GM19240 (cell line): ENCODE measurements around the gene SLC35A3.
"Not testable (repeated sequence)": the region's sequence is repeated elsewhere in the genome, so short reads cannot be mapped to it uniquely, and the experiment has no call there.

Source experiments
- DNase-seq: peaks from one replicate; pipeline ENCODE4 v3.0.0; 2011; ENCODE audit warnings: low spot score; ENCODE audit not compliant: insufficient read length

Gene SLC35A3

DNA sequence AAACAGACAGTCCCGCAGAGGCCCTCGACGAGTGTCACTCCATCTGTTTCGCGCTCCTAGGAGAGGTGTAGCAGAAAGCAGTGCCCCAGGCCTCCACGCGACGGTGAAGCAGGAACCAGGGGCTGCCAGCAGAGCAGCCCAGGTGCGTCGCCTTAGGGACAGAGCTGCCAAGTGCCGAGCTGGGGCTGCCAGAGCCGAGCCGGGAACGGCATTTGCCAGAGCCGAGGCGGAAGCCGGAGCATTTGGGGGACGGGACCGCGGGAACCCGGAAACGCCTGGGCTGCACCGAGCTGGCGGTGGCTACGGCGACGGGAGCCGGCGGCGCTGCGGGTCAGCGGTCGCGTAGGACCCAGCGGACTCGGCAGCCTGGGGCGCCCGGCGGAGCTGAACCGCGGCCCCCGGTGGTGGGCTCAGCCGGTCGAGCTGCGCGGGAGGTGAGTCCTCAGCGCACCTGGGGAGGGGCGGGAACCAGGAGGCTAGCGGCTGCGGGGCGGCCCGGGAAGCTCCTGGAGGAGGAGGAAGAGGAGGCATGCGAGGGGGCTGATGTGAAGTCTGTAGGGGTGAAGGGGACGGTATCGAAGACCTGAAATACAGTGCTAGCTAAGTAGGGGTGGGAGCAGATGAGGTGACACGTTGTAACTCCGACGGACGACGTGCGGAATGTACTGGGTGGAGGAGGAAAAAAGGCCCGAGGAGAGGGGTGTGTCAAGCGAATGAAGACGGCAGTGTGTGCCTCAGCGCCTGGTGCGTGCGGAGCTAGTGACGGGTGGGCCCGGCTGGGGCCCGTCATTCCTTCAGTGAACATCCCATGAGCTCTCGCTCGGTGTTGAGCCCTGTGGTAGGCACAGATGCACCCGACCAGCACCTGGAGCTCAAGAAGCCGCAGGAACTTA is at the start of gene SLC35A3:
TSS of gene SLC35A3 (plus strand) at position 268 of the 893 bp plus-strand sequence. CDS start 23,559 bp downstream, outside the sequence.
- peak; percentile 58 for DNase-seq

DNA sequence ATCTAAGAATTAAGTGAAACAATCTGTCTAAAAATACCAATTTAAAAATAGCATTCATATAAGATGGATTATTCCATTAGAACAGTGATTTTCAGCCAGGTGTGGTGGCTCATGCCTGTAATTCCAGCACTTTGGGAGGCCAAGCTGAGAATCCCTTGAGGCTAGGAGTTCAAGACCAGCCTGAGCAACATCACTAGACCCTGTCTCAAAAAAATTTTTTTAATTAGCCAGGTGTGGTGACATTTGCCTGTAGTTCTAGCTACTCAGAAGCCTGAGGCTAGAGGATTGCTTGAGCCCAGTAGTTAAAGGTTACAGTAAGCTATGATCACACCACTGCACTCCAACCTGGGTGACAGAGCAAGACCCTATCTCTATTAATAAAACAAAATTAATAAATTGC is 35.0 kb upstream of the SLC35A3 start:
- no peak for DNase-seq

DNA sequence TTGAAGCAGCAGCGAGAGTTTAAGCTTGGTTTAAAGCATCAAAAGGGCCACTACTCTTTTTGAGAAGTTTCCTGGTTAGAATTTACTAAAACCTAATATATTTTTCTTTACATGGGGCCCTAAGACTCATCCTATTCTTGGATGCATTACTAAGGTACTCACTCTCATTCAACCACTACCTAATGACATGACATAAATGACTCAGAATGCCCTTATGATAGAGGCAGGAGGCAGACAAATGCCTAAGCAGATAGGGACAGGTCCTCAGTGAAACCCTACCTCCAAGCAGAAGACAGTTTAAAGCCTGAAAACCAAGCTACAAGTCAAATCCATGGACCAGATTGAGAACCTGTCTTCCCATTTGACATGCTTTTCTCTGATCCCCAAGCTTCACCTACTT is 34.3 kb upstream of the SLC35A3 start:
- no peak for DNase-seq

DNA sequence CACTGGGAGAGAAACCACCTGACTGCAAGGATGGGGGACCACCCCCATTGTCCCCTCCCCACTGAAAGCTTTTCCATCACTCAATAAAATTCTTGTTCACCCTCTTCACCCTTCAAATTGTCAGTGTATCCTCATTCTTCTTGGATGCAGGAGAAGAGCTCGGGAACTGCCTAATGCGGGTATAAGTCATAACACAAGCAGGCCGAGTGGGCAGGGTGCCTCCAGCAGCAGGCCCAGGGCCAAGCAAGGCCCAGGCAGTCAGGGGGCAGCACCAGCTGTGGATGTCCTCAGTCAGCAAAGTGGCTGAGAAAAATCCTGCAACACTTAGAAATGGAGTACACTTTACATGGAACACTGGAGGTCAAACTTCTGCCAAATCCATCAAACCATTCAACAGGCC is 33.7 kb upstream of the SLC35A3 start:
- DNase-seq, result no peak

DNA sequence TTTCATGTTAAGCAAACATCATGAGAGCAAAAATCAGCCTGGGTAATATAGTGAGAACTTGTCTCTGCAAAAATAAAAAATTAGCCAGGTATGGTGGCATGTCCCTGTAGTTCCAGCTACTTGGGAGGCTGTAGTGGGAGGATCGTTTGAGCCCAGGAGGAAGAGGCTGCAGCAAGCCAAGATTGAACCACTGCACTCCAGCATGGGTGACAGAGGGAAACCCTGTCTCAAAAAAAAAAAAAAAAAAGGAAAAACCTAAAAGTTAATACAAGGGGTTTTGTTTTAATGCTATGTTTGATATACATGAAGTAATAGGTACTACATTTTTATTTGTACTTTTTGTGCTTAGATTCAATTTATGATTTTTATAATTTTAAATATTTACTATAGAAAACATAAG is 27.1 kb upstream of the SLC35A3 start:
- DNase-seq, result no peak

DNA sequence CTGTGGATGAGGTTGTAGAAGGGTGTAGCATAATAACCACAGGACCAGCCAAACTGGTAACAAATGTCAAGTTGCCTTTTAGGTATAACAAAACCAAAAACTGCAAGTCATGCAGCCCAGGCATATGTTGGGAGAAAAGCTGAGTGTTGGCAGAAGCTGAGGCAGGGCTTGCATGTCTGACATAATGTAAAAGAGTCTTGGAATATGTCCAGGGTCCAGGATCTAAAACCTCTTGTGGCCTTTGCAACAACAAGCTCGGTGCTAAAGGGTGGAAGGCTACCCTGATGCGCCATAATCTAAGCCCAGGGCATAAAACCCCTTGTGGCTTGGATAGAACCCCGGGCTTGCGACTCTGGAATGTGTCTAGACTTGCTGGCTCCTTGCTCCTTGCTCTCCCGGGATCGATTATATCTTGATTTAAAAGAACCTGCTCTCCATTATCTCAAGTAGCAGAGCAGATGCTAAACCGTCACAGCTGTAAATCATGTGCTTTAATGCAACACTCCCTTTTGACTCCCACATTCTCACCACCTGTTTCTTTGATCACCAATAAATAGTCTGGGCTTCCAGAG is 26.5 kb upstream of the SLC35A3 start:
- DNase-seq, result no peak

DNA sequence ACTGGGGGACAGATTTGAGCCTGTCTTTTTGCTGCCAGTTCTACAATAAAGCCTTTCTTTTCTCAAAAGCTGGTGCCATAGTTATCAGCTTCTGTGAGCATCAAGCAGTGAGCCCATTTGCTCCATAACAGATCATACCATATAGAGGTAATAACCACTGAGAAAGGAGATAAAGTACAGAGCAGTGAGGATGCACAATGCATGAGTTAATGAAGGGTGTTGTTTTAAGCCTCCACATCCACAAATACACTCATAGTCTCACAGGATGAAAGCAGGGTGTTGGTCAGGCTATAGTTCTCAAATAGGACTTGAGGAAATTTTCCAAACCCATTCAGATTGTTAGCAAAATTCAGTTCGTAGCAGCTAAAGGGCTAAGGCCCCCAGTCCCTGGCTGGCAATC is 25.6 kb upstream of the SLC35A3 start:
- no peak for DNase-seq

DNA sequence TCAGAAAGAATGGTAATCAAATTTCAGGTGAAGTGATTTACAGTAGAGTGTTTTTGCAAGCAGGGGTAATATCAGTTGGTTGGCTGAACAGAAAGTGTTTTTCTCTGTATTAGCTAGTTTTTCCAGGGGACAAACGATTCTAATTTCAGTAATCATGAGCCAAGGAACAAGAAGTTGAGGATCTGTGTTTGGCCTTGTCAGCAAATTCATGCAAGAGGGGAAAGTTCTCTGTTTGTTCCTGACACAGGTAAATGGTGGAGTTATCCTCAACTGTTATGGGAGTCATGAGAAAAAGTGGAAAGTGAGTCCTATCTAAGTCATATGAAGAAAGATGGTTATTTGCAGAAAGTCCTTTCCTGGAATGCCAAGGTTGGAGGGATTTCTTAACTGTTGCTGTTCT is 24.6 kb upstream of the SLC35A3 start:
- DNase-seq, result no peak

DNA sequence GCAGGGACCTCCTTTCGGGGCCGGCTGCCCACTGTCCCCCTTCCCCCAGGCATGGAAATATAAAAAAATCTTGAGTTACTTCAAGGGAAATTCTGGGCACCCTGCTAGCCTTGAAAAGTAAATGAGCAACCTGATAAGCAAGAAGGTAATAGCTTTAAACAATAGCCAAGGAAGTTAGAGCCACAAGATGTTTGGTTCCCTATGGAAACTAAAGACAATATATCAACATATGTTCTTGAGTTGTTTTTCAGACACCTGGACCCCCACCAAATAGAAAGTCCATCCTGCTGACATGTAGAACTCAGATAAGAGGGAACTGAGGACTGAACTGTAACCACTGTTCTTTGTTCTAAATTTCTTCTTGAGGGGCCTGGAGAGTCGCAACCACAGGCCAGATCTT is 19.3 kb upstream of the SLC35A3 start:
- DNase-seq, result no peak

DNA sequence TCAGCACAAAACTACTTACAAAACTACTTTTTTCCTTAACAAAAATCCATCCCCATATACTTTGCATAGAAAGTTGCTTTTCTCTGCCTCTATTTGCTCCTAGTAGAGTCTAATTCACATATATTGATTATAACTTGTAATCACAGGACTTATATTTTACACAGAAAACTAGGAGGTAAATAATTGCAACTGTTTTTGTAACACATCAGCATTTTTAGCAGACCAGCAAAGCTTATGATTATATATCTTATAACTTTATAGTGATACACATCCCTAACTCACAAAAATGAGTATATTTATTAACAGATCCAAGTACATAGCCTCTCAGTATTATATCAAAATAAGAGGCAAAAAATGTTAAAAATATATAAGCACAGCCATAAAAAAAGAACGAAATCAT is 17.3 kb upstream of the SLC35A3 start:
- no peak for DNase-seq

DNA sequence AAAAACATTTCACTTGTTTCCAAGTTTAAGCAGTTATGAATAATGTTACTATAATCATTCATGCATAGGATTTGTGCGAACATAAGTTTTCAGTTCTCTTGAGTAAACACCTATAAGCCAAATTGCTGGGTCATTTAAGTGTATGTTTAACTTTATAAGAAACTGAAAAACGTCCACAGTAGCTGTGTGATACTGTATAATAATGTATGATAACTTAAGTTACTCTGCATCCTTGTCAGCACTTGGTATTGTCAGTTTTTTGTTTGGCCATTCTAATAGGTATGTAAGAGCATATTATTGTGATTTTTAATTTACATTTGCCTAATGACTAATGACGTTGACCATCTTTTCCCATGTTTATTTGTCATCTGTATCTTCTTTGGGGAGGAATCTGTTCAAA is 14.4 kb upstream of the SLC35A3 start:
- no peak for DNase-seq

DNA sequence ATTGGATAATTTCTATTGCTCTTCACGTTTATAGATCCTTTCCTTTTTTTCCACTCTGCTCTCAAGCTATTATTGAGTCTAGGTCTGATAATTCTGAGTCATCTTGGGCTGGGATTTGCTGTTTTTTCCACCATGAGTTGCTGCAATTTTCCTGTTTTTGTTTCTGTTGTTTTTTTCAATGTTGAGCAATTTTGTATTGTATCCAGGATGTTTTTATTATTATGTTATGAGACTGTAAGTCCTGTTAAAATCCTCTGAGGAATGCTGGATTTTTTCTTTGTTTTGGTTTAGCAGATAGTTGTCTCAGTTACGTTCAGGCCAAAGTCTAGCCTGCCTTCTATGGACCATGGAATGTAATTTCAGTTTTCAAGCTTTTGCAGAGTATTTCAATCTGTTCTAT is 13.0 kb upstream of the SLC35A3 start:
- no peak for DNase-seq

DNA sequence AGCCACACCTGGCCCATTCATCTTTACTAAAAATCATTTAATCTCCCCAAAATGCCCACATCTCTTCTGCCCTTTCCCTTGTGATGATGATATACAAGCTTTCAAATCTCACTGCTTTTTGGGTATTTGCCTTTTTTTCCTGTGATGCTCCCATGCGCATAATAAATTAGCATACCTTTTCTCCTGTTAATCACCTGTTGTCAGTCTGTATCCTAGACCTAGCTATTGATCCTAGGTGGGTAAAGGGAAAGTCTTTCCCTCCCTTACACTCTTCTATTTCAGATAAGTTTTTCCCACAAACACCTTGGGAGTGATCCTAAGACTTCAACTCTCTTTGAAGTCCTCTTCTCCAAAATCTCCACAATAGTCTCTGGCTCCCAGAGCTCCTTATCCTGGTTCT is 12.0 kb upstream of the SLC35A3 start:
- no peak for DNase-seq

DNA sequence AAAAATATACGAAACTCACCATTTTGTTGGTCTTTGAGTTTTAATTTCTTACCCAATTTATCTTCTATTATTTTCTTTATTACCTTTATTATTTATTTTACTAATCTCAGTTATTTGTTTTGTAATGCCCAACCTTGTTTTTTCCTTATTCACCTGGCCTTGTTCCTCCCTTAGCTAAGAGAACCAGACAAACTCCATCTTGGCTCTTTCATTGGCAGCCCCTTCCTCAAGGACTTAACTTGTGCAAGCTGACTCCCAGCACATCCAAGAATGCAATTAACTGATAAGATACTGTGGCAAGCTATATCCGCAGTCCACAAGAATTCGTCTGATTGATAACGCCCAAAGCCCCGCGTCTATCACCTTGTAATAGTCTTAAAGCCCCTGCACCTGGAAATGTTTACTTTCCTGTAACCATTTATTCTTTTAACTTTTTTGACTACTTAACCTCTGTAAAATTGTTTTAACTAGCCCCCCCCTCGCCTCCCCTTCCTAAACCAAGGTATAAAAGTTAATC is 10.5 kb upstream of the SLC35A3 start:
- not testable (repeated sequence) for DNase-seq

DNA sequence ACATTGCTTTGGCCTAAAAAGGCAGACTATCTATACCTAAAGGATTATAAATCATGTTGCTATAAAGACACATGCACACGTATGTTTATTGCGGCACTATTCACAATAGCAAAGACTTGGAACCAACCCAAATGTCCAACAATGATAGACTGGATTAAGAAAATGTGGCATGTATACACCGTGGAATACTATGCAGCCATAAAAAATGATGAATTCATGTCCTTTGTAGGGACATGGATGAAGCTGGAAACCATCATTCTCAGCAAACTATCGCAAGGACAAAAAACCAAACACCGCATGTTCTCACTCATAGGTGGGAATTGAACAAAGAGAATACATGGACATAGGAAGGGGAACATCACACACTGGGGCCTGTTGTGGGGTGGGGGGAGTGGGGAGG is 9.5 kb upstream of the SLC35A3 start:
- DNase-seq, result not testable (repeated sequence)

DNA sequence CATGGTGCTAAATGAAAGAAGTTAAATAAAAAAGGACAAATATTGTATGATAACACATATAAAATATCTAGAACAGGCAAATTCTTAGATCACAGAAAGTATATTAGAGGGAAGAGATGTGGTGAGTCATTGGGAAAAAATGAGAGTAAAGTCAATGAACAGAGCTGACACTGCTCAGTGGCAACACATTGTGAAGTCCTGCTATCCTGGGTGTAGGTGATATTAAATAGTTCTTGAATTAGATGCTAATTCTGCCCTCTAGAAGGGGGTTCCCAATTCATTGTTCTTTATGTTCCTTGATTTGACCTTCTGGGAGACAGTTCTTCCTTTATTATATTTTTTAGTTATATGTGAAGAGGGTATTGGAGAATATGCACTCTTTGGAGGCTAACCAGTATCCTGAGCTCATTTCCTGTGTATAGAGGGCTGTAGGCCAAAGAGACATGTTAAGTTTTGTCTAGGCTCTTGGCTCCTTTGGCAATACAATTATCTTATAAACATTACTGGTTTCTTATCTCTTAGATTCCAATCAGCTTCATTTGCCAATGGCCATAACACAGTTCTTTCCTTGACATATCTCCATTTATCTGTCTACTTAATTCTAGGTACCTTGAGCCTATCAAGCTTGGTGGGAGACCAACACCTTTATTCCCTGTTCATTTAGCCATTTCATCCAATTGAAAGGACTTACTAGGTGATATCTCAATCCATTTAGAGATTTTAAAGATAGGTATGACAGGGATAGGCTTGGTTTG is 6.6 kb upstream of the SLC35A3 start:
- DNase-seq, result no peak

DNA sequence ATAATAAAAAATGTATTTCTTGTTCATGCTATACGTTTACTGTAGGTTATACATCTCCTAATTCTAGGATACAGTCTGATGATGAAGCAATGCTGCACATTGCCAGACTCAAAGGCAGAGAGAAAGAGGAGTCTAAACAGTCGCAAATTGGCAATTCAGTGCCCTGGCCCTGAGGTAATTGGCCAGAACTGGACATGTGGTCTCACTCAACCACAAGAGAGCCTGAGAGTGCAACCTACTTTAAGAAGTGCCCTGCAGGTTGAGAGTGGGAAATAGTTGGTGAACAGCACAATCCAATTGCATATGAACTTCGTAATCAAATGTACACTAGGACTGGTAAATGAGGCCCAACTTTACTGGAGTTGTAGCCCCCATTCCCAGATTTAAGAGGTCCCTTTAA is 5.0 kb upstream of the SLC35A3 start:
- no peak for DNase-seq

DNA sequence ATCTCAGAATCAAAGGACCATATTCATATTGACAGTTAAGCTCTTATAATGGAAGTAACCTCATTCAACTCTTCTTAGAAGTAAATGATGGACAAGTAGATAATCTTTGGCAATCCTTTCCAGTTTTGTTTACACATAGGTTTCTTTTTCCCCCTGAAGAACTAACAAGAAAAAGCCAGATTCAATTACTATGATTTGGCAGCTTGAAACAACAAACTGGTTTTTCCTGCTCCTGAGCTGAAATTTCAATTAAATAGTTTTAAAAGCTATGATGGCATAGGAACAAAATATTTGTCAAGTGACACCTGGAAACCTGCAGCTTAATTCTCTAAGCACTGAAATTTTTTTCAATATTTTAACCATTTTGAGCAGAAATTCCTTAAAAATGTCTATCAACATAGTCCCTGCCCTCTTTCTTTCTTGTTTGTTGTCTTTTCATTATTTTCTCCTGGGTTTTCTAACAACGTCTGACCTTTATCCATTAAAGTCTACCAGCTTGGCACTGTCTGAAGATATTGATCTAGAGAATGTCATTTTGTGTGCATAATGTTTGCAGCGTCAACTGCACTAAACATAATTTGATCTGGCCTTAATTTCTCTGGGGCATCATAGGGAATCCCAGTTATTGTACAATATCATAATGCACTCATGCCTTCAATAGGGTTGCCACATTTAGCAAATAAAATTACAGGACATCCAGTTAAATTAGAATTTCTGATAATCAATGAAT is 4.0 kb upstream of the SLC35A3 start:
- no peak for DNase-seq

DNA sequence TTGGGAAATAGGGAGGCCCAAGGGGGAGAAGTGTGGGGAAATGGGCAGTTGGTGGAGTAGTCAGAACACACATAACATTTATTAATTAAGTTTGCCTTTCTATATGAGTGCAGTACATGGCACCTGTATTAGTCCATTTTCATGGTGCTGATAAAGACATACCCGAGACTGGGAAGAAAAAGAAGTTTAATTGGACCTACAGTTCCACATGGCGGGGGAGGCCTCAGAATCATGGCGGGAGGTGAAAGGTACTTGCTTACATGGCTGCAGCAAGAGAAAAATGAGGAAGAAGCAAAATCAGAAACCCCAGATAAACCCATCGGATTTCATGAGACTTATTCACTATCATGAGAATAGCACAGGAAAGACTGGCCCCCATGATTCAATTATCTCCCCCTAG is 1.6 kb upstream of the SLC35A3 start:
- no peak for DNase-seq

DNA sequence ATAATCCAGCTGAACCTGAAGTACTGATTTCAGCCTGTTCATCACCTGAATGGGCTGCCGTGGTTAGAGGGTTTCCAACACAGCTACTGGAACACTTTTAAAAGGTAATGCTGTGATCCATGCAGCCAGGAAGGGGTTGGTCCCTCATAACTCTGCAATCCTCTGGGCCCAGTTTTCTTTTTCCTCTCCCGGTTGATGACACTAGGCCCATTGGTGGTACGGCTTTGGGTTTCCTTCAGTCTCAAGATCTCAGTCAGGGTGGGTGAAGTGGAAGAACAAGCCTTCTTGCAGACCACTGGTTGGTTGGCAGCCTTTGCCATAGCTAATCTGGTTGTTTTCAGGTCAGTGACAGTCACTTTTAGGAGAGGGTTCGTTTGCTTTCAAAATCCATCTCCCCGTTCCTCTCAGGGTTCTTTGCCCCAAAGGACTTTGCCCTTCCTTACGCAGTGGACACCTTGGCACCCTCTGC is 502 bp upstream of the SLC35A3 start:
- DNase-seq, result no peak

DNA sequence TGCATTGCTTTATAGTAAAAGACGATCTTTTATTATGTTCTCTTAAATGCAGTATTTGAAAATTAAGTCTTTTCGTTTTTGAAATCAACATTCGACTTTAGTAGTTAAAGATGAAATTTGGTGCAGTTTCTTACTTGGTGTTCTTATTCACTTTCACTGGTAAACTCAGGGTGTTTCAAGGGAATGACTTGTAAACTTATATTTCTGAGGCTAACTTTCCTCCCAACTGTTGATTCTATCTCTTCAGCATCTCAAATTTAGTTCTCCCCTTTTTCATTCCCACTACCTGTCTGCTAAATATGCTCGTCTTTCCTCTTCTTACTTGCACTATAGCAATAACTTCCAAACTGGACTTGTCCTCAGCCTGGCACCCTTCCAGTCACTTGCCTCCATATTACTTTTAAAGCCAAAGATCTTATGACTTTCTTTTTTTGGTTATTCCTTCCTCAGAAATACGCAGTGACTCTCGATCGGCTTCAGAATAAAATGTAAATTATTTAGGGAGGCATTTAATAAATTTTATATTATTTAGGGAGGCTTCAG is 988 bp downstream of the SLC35A3 start:
- DNase-seq, result no peak
